Skin epidermis (tissue), 12 donors: ENCODE measurements around the gene PLEKHJ1.

Experiments used
- H3K27ac ChIP-seq, 21 experiments: fragments of 200-600 bp; sonication (generic) in 11 of 21; one replicate each; pipeline ENCODE4 v1.5.0; 2020; ENCODE audit warnings: mild to moderate bottlenecking in 3 of 21, inconsistent platforms in 2 of 21, moderate library complexity in 2 of 21
- H3K4me3 ChIP-seq, 7 experiments: fragments of 200-600 bp; sonication (generic) in 2 of 7; one replicate each; pipeline ENCODE4 v1.5.0; 2020; ENCODE audit warnings: inconsistent platforms in 2 of 7, mild to moderate bottlenecking in 2 of 7, moderate library complexity in 1 of 7

The PLEKHJ1 gene

GRCh38 chr19:2251106-2252054, 15.3 kb upstream of the PLEKHJ1 start:
- peak overlapping the region in 2 of 7 experiments; percentile 15 to 21 for H3K4me3 ChIP-seq
- H3K27ac ChIP-seq = no peak overlapping the region

GRCh38 chr19:2250766-2251105, 14.6 kb upstream of the PLEKHJ1 start:
- H3K27ac ChIP-seq = no peak overlapping the region
- H3K4me3 ChIP-seq = peak overlapping the region in 1 of 7 experiments; percentile 15

GRCh38 chr19:2249880-2250765, 14.0 kb upstream of the PLEKHJ1 start:
- H3K4me3 ChIP-seq = no peak overlapping the region

GRCh38 chr19:2249010-2249866, 13.1 kb upstream of the PLEKHJ1 start, which contains the start of gene AMH:
AMH (plus strand) TSS chr19:2249323; CDS start chr19:2249333, 10 bp downstream.
- no peak within 1 kb of the TSS for H3K4me3 ChIP-seq
- no peak within 1 kb of the TSS for H3K27ac ChIP-seq

More at GRCh38 chr19:2249880-2250765, 14.0 kb upstream of the PLEKHJ1 start:
- no peak overlapping the region for H3K27ac ChIP-seq

GRCh38 chr19:2248136-2249009, 12.2 kb upstream of the PLEKHJ1 start:
- Histone ChIP-seq H3K27ac (no peak overlapping the region), H3K4me3 (no peak overlapping the region)

GRCh38 chr19:2247433-2248101, 11.4 kb upstream of the PLEKHJ1 start:
- no peak overlapping the region for H3K27ac ChIP-seq
- H3K4me3 ChIP-seq = no peak overlapping the region

GRCh38 chr19:2246801-2247361, 10.8 kb upstream of the PLEKHJ1 start:
- H3K4me3 ChIP-seq = no peak overlapping the region

GRCh38 chr19:2246014-2246620, 10.0 kb upstream of the PLEKHJ1 start:
- no peak overlapping the region for H3K4me3 ChIP-seq
- H3K27ac ChIP-seq = no peak overlapping the region

More at GRCh38 chr19:2246801-2247361, 10.8 kb upstream of the PLEKHJ1 start:
- no peak overlapping the region for H3K27ac ChIP-seq

GRCh38 chr19:2245273-2245672, 9.1 kb upstream of the PLEKHJ1 start:
- H3K27ac ChIP-seq = no peak overlapping the region
- H3K4me3 ChIP-seq = no peak overlapping the region

GRCh38 chr19:2244486-2244885, 8.4 kb upstream of the PLEKHJ1 start:
- H3K27ac ChIP-seq = no peak overlapping the region

GRCh38 chr19:2244125-2244411, 7.9 kb upstream of the PLEKHJ1 start:
- Histone ChIP-seq H3K4me3 (no peak overlapping the region), H3K27ac (no peak overlapping the region)

More at GRCh38 chr19:2244486-2244885, 8.4 kb upstream of the PLEKHJ1 start:
- H3K4me3 ChIP-seq = no peak overlapping the region

GRCh38 chr19:2243274-2244124, 7.4 kb upstream of the PLEKHJ1 start:
- H3K27ac ChIP-seq = no peak overlapping the region
- no peak overlapping the region for H3K4me3 ChIP-seq

GRCh38 chr19:2242816-2243215, 6.7 kb upstream of the PLEKHJ1 start:
- no peak overlapping the region for H3K27ac ChIP-seq

GRCh38 chr19:2242092-2242537, 6.0 kb upstream of the PLEKHJ1 start:
- Histone ChIP-seq H3K27ac (peak overlapping the region in 1 of 21 experiments; percentile 93), H3K4me3 (no peak overlapping the region)

More at GRCh38 chr19:2242816-2243215, 6.7 kb upstream of the PLEKHJ1 start:
- H3K4me3 ChIP-seq = no peak overlapping the region

GRCh38 chr19:2240881-2241760, 5.0 kb upstream of the PLEKHJ1 start:
- H3K4me3 ChIP-seq = peak overlapping the region in 1 of 7 experiments; percentile 35
- H3K27ac ChIP-seq = peak overlapping the region in 14 of 21 experiments; percentile 22 to 99 (median 67)
